Suprapubic skin (tissue), 4 donors: ENCODE results near the gene HAUS5. TPM values are rescaled to one million over a fixed set of nuclear protein-coding genes. Genes with fewer than 3 reads are reported as not detected.

ENCODE experiments used
- DNase-seq, 2 donors: peaks; one replicate each; pipeline ENCODE4 v3.0.0-alpha.2; 2019; ENCODE audit warnings: low spot score in 2 of 2
- H3K27ac ChIP-seq: fragments of 200-600 bp; sonication (generic); one replicate; pipeline ENCODE4 v1.5.1; 2019
- H3K27me3 ChIP-seq: fragments of 200-600 bp; sonication (generic); one replicate; pipeline ENCODE4 v1.5.1; 2019
- H3K36me3 ChIP-seq: fragments of 200-600 bp; sonication (generic); one replicate; pipeline ENCODE4 v1.5.1; 2019
- H3K4me1 ChIP-seq: fragments of 200-600 bp; sonication (generic); one replicate; pipeline ENCODE4 v1.5.1; 2019
- H3K4me3 ChIP-seq: fragments of 200-600 bp; sonication (generic); one replicate; pipeline ENCODE4 v1.5.1; 2019; ENCODE audit warnings: mild to moderate bottlenecking
- H3K9me3 ChIP-seq: fragments of 200-600 bp; sonication (generic); one replicate; pipeline ENCODE4 v1.5.1; 2019
- EP300 ChIP-seq: sonication (generic); formaldehyde crosslinking; IDR thresholded peaks from one replicate; pipeline ENCODE4 v1.6.1; 2017; ENCODE audit warnings: antibody characterized with exemption
- POLR2A ChIP-seq, 2 donors: fragments of 450-650 bp; IDR thresholded peaks; one replicate each; pipeline ENCODE4 v1.6.1; 2017; ENCODE audit warnings: antibody characterized with exemption in 2 of 2, mild to moderate bottlenecking in 2 of 2, moderate library complexity in 2 of 2
- POLR2AphosphoS5 ChIP-seq, 3 donors: sonication (generic); formaldehyde crosslinking; IDR thresholded peaks; one replicate each; pipeline ENCODE4 v1.6.1; 2017; ENCODE audit warnings: antibody characterized with exemption in 3 of 3
- WGBS: methylation state at CpG from one replicate; pipeline ENCODE4 v1.1.5; 2018; 5-methylcytosine and 5-hydroxymethylcytosine counted together
- total RNA-seq, 4 donors: library from RNA; depleted of rRNA; stranded (reverse); fragments of >200 nt; gene quantifications; one replicate each; pipeline ENCODE4 v1.1.0, GENCODE V29; 2016
- TF ChIP-seq, protein P1 (sequence below), 2 donors: fragments of 200-600 bp in 1 of 2; fragments of 450-650 bp in 1 of 2; sonication (generic) in 1 of 2; IDR thresholded peaks; one replicate each; pipeline ENCODE4 v1.5.1; 2016 to 2019; ENCODE audit warnings: antibody characterized with exemption in 2 of 2, mild to moderate bottlenecking in 1 of 2, moderate library complexity in 1 of 2

The HAUS5 gene
- total RNA-seq, 4 donors from 2014 or later, result 14.9 to 18.4 (median 16.4) TPM

DNA sequence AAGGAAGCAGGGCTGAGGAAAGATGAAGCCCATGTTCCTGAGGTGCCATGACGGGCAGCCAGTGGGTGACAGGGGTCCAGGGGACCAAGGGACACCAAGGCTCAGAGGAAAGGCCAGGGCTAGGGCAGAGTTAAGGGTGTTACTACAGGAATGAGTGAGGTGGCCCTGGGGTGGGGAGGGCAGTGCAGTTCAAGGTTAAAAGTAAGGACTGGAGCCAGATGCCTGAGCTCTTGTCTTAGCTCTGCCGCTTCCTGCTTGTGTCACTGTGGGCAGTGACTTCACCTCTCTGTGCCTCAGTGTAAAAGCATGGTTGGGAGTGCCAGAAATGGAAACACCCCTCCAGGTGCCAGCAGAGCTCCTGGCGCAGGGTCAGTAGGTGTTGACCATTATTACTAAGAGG is 24.1 kb downstream of the HAUS5 start:
- Histone ChIP-seq H3K4me3 (no peak overlapping the region), H3K36me3 (peaks cover 66% of the 10 kb centered on the region), H3K4me1 (peaks cover 3% of the 10 kb centered on the region), H3K27ac (no peak overlapping the region), H3K27me3 (no peaks in the 10 kb centered on the region), H3K9me3 (no peaks in the 10 kb centered on the region)
- no peak for DNase-seq
- 96% methylated on average over 3 of the region's 3 CpGs for WGBS
- TF ChIP-seq, protein P1, sequence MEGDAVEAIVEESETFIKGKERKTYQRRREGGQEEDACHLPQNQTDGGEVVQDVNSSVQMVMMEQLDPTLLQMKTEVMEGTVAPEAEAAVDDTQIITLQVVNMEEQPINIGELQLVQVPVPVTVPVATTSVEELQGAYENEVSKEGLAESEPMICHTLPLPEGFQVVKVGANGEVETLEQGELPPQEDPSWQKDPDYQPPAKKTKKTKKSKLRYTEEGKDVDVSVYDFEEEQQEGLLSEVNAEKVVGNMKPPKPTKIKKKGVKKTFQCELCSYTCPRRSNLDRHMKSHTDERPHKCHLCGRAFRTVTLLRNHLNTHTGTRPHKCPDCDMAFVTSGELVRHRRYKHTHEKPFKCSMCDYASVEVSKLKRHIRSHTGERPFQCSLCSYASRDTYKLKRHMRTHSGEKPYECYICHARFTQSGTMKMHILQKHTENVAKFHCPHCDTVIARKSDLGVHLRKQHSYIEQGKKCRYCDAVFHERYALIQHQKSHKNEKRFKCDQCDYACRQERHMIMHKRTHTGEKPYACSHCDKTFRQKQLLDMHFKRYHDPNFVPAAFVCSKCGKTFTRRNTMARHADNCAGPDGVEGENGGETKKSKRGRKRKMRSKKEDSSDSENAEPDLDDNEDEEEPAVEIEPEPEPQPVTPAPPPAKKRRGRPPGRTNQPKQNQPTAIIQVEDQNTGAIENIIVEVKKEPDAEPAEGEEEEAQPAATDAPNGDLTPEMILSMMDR (IDR thresholded peaks at IDR 0.05), result no peak
- TF ChIP-seq POLR2A (IDR thresholded peaks at IDR 0.05) (no peak), POLR2AphosphoS5 (IDR thresholded peaks at IDR 0.05) (no peak)

DNA sequence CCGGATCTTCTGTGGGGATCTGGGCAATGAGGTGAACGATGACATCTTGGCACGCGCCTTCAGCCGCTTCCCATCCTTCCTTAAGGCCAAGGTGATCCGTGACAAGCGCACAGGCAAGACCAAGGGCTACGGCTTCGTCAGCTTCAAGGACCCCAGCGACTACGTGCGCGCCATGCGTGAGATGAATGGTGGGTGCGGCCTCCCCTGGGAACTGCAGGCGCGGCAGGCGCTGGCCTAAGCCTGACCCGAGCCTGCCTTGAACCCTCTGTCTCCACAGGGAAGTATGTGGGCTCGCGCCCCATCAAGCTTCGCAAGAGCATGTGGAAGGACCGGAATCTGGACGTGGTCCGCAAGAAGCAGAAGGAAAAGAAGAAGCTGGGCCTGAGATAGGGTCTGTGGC is 24.6 kb downstream of the HAUS5 start:
- Histone ChIP-seq H3K9me3 (no peaks in the 10 kb centered on the region), H3K4me1 (peaks cover 6% of the 10 kb centered on the region), H3K27ac (no peak overlapping the region), H3K27me3 (no peaks in the 10 kb centered on the region), H3K36me3 (peaks cover 61% of the 10 kb centered on the region), H3K4me3 (no peak overlapping the region)
- TF ChIP-seq, protein P1 (IDR thresholded peaks at IDR 0.05), result no peak
- TF ChIP-seq POLR2AphosphoS5 (IDR thresholded peaks at IDR 0.05), result no peak
- TF ChIP-seq POLR2A (IDR thresholded peaks at IDR 0.05), result no peak
- TF ChIP-seq EP300, result no peak
- 95% methylated on average over 20 of the region's 25 CpGs for WGBS
- DNase-seq, result no peak

DNA sequence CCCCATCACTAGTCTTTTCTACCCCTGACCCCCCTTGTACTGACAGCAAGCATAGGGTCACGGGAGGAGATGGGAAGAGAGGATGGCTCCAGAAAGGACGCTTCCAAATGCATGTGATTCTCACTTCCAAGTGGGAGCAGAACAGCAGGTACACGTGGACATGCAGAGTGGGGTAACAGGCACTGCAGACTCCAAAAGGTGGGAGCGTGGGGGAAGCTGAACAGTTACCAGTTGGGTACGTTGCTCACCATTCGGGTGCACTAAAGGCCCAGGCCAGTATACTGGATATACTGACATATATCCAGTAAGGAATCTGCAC is 26.7 kb downstream of the HAUS5 start:
- no peak overlapping the region for H3K27ac ChIP-seq
- no peaks in the 10 kb centered on the region for H3K9me3 ChIP-seq
- H3K4me3 ChIP-seq, result no peak overlapping the region
- peaks cover 16% of the 10 kb centered on the region for H3K4me1 ChIP-seq
- TF ChIP-seq POLR2AphosphoS5 (IDR thresholded peaks at IDR 0.05) (no peak), POLR2A (IDR thresholded peaks at IDR 0.05) (no peak), EP300 (no peak)
- peaks cover 40% of the 10 kb centered on the region for H3K36me3 ChIP-seq
- no peak for DNase-seq
- H3K27me3 ChIP-seq, result no peaks in the 10 kb centered on the region
- WGBS, result 48% methylated on average over 6 of the region's 6 CpGs

DNA sequence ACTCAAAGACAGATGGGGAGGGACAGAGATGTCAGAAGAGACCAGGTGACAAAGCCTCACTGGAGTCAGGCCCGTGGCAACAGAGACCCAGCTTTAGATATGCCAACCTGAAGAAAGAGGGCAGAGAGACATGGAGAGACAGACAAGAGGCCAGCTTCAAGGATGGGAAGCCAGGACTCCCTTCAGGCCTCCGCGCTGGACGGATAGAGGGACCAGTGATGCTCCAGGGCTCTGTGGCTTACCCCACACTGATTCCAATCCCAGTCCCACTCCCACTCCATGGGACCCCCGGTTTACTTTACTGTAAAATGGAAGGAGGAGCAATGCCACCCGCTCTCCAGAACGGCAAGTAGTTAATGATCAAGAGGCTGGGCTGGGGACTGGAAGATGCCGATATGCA is 27.3 kb downstream of the HAUS5 start:
- DNase-seq, result no peak
- H3K27me3 ChIP-seq, result no peaks in the 10 kb centered on the region
- H3K36me3 ChIP-seq, result peaks cover 34% of the 10 kb centered on the region
- H3K4me1 ChIP-seq, result peaks cover 21% of the 10 kb centered on the region
- no peak overlapping the region for H3K27ac ChIP-seq
- TF ChIP-seq, protein P1 (IDR thresholded peaks at IDR 0.05), result no peak
- no peak for TF ChIP-seq EP300
- TF ChIP-seq POLR2AphosphoS5 (IDR thresholded peaks at IDR 0.05), result no peak
- TF ChIP-seq POLR2A (IDR thresholded peaks at IDR 0.05), result no peak
- no peaks in the 10 kb centered on the region for H3K9me3 ChIP-seq
- no peak overlapping the region for H3K4me3 ChIP-seq
- WGBS, result 80% methylated on average over 8 of the region's 8 CpGs

DNA sequence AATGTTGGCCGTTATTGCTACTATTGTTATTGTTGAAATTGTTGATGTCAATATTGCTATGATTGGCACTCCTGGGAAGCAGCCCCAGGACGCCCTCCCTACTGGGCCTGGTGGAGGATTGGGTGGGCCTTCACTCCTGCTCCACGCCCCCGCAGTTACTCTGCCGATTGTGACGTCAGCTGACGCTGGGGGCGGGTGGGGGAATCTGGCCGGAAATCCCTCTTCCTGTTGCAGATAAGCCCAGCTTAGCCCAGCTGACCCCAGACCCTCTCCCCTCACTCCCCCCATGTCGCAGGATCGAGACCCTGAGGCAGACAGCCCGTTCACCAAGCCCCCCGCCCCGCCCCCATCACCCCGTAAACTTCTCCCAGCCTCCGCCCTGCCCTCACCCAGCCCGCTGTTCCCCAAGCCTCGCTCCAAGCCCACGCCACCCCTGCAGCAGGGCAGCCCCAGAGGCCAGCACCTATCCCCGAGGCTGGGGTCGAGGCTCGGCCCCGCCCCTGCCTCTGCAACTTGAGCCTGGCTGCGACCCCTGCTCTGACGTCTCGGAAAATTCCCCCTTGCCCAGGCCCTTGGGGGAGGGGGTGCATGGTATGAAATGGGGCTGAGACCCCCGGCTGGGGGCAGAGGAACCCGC is 29.1 kb downstream of the HAUS5 start, which contains the start of gene ETV2:
TSS of gene ETV2 (plus strand) at position 231 of the 637 bp plus-strand sequence. CDS start 716 bp downstream, outside the sequence.
- TF ChIP-seq POLR2A (IDR thresholded peaks at IDR 0.05) (no peak), EP300 (no peak), POLR2AphosphoS5 (IDR thresholded peaks at IDR 0.05) (no peak)
- Histone ChIP-seq H3K4me1 (peaks cover 28% of the 10 kb centered on the region), H3K9me3 (no peaks in the 10 kb centered on the region), H3K27ac (no peak within 1 kb of the TSS), H3K27me3 (no peaks in the 10 kb centered on the region), H3K36me3 (peaks cover 16% of the 10 kb centered on the region), H3K4me3 (no peak within 1 kb of the TSS)
- WGBS, result 23% methylated on average over 8 of the region's 28 CpGs
- DNase-seq, result no peak

DNA sequence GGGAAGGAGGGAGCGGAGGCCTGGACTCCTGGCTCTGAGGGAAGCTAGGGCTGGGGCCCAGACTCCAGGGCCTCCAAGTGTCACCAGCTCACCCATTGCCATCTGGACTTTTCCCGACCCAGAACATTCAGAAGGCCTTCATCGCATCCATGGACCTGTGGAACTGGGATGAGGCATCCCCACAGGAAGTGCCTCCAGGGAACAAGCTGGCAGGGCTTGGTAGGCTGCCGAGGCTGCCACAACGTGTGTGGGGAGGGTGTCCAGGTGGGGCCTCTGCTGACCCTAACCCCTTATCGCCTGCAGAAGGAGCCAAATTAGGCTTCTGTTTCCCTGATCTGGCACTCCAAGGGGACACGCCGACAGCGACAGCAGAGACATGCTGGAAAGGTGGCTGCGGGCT is 29.8 kb downstream of the HAUS5 start:
- Histone ChIP-seq H3K36me3 (peaks cover 10% of the 10 kb centered on the region), H3K9me3 (no peaks in the 10 kb centered on the region), H3K4me1 (peaks cover 28% of the 10 kb centered on the region), H3K27me3 (no peaks in the 10 kb centered on the region), H3K4me3 (no peak overlapping the region), H3K27ac (no peak overlapping the region)
- TF ChIP-seq, protein P1 (IDR thresholded peaks at IDR 0.05), result no peak
- TF ChIP-seq POLR2A (IDR thresholded peaks at IDR 0.05) (no peak), EP300 (no peak), POLR2AphosphoS5 (IDR thresholded peaks at IDR 0.05) (no peak)
- DNase-seq, result no peak
- WGBS, result 65% methylated on average over 10 of the region's 10 CpGs
